Measurements from ENCODE around the gene LMTK3. TPM values are rescaled to one million over a fixed set of nuclear protein-coding genes. Genes with fewer than 3 reads are reported as not detected.
"Not testable (repeated sequence)": the region's sequence is repeated elsewhere in the genome, so short reads cannot be mapped to it uniquely, and the experiment has no call there.

LMTK3 gene
- total RNA-seq, 2 donors from 2014 or later: 1.7 to 3.1 TPM

- H3K4me3 ChIP-seq: peak overlapping the region; percentile 30
- H3K4me1 ChIP-seq: peaks cover 9% of the 10 kb centered on the region
- peak overlapping the region; percentile 55 for H3K27ac ChIP-seq
- no peaks in the 10 kb centered on the region for H3K36me3 ChIP-seq
- TF ChIP-seq CTCF (IDR thresholded peaks at IDR 0.05): no peak
- no peaks in the 10 kb centered on the region for H3K9me3 ChIP-seq
- peaks cover 10% of the 10 kb centered on the region for H3K27me3 ChIP-seq
- H3K9ac ChIP-seq (ENCODE audit: low read depth in 2 of 2, low read length in 2 of 2): peak overlapping the region in 1 of 2 donors; percentile 88
- intact Hi-C loops (cut with DNase I): no loop called here
- peak; percentile 97 for DNase-seq
Observed at GRCh38 chr19:48492925-48493717, 18.5 kb downstream of the LMTK3 start.

- no peak overlapping the region for H3K4me3 ChIP-seq
- no peaks in the 10 kb centered on the region for H3K36me3 ChIP-seq
- no peak overlapping the region for H3K27ac ChIP-seq
- no peak overlapping the region for H3K9ac ChIP-seq (ENCODE audit: low read depth in 2 of 2, low read length in 2 of 2)
- no peaks in the 10 kb centered on the region for H3K9me3 ChIP-seq
- peaks cover 12% of the 10 kb centered on the region for H3K4me1 ChIP-seq
- peaks cover 3% of the 10 kb centered on the region for H3K27me3 ChIP-seq
- no peak for TF ChIP-seq CTCF (IDR thresholded peaks at IDR 0.05)
- no peak for DNase-seq
- intact Hi-C loops (cut with DNase I): no loop called here
Observed at GRCh38 chr19:48491793-48492123, 19.9 kb downstream of the LMTK3 start.

GRCh38 chr19:48490981-48491792 lies 20.4 kb downstream of the LMTK3 start:
- Histone ChIP-seq H3K9me3 (no peaks in the 10 kb centered on the region), H3K9ac (ENCODE audit: low read depth in 2 of 2, low read length in 2 of 2) (peak overlapping the region in 1 of 2 donors; percentile 43), H3K4me1 (peaks cover 12% of the 10 kb centered on the region), H3K27ac (no peak overlapping the region), H3K36me3 (no peaks in the 10 kb centered on the region), H3K27me3 (peaks cover 3% of the 10 kb centered on the region), H3K4me3 (no peak overlapping the region)
- intact Hi-C loops (cut with DNase I): no loop called here
- no peak for TF ChIP-seq CTCF (IDR thresholded peaks at IDR 0.05)
- peak; percentile 63 for DNase-seq

- H3K9ac ChIP-seq (ENCODE audit: low read depth in 2 of 2, low read length in 2 of 2): no peak overlapping the region
- H3K27ac ChIP-seq: no peak overlapping the region
- no peaks in the 10 kb centered on the region for H3K36me3 ChIP-seq
- intact Hi-C loops (cut with DNase I): loop anchor here (5.0 kb wide), 1 partner anchor 98 kb away; no protein-coding TSS in a partner anchor
- TF ChIP-seq CTCF (IDR thresholded peaks at IDR 0.05): peak; percentile 98
- peaks cover 3% of the 10 kb centered on the region for H3K27me3 ChIP-seq
- peaks cover 12% of the 10 kb centered on the region for H3K4me1 ChIP-seq
- H3K9me3 ChIP-seq: no peaks in the 10 kb centered on the region
- peak; percentile 86 for DNase-seq
- H3K4me3 ChIP-seq: no peak overlapping the region
Observed at GRCh38 chr19:48489608-48490216, 21.9 kb downstream of the LMTK3 start.

- not testable (repeated sequence) for DNase-seq; H3K27me3 ChIP-seq; H3K4me3 ChIP-seq; H3K9ac ChIP-seq (ENCODE audit: low read depth in 2 of 2, low read length in 2 of 2); H3K9me3 ChIP-seq; H3K36me3 ChIP-seq; H3K27ac ChIP-seq
- intact Hi-C loops (cut with DNase I): loop anchor here (5.0 kb wide), 1 partner anchor 99 kb away; no protein-coding TSS in a partner anchor
- H3K4me1 ChIP-seq: peaks cover 12% of the 10 kb centered on the region
Observed at GRCh38 chr19:48488478-48488877, 23.2 kb downstream of the LMTK3 start.

Data from colonic mucosa (tissue), 4 donors.